ENCODE results near the gene RRAGB. TPM values are rescaled to one million over a fixed set of nuclear protein-coding genes. Genes with fewer than 3 reads are reported as not detected.

RRAGB gene
- total and polyA plus RNA-seq, 2 donors (not counting 1 experiment from before 2014, with no cell fraction given), result 21.3 to 31.4 TPM

DNA sequence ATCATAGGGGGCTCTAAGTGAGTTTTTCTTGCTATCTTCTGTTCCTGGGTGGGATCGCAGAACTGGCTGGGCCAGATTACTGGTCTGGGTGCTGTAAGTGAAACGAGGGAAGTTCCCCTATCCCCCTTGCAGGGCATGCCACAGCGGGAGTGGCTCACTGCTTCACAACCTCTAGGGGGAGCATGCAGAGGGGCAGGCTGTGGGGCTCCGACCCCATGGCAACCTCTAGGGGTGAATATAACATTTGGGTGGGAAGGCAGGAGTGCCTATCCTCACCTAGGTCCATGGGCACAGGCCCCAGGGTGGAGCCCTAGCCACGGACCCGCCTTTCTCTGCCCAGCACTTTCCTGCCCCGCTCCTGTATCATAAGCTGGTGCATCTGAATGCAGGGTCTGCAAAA, 1.7 kb upstream of the RRAGB start:
- Histone ChIP-seq H3K4me1 (ENCODE audit: control insufficient read depth in 2 of 2, insufficient read depth in 2 of 2, low read length in 2 of 2) (peaks cover 9 to 15% of the 10 kb centered on the region in 2 donors), H3K36me3 (replicated peaks in 1 of 2; ENCODE audit: control extremely low read depth in 1 of 2, control insufficient read depth in 1 of 2, extremely low read depth in 1 of 2, insufficient read depth in 2 of 2, low read length in 1 of 2) (peaks cover 0 to 11% of the 10 kb centered on the region in 2 experiments), H4K20me1 (ENCODE audit: control insufficient read depth, insufficient read depth, low read length, poor library complexity, severe bottlenecking) (no peaks in the 10 kb centered on the region), H3K9ac (ENCODE audit: low read length) (no peak overlapping the region), H3K27ac (ENCODE audit: low read length in 2 of 2) (no peak overlapping the region), H2AFZ (ENCODE audit: insufficient read depth, low read depth, low read length, poor library complexity, severe bottlenecking) (no peak overlapping the region), H3K9me3 (ENCODE audit: control extremely low read depth in 1 of 3, control insufficient read depth in 2 of 3, insufficient read depth in 1 of 3, low read length in 2 of 3) (no peaks in the 10 kb centered on the region), H3K27me3 (replicated peaks in 1 of 4; ENCODE audit: control extremely low read depth in 1 of 4, control insufficient read depth in 3 of 4, insufficient read depth in 4 of 4, low read length in 3 of 4) (no peaks in the 10 kb centered on the region), H3K4me3 (ENCODE audit: control extremely low read depth in 1 of 5, extremely low read depth in 1 of 5, insufficient read depth in 1 of 5, low read depth in 2 of 5, low read length in 4 of 5) (no peak overlapping the region), H3K79me2 (ENCODE audit: control insufficient read depth, insufficient read depth, low read length) (peaks cover 3% of the 10 kb centered on the region), H3K4me2 (replicated peaks; ENCODE audit: low read depth, low read length, poor library complexity, severe bottlenecking) (no peak overlapping the region)
- no peaks in the 10 kb centered on the region for H3K27me3 Mint-ChIP-seq
- TF ChIP-seq, protein P1, sequence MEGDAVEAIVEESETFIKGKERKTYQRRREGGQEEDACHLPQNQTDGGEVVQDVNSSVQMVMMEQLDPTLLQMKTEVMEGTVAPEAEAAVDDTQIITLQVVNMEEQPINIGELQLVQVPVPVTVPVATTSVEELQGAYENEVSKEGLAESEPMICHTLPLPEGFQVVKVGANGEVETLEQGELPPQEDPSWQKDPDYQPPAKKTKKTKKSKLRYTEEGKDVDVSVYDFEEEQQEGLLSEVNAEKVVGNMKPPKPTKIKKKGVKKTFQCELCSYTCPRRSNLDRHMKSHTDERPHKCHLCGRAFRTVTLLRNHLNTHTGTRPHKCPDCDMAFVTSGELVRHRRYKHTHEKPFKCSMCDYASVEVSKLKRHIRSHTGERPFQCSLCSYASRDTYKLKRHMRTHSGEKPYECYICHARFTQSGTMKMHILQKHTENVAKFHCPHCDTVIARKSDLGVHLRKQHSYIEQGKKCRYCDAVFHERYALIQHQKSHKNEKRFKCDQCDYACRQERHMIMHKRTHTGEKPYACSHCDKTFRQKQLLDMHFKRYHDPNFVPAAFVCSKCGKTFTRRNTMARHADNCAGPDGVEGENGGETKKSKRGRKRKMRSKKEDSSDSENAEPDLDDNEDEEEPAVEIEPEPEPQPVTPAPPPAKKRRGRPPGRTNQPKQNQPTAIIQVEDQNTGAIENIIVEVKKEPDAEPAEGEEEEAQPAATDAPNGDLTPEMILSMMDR (IDR thresholded peaks at IDR 0.05), result no peak
- no peak for TF ChIP-seq EZH2 (IDR thresholded peaks at IDR 0.05; ENCODE audit: borderline replicate concordance, insufficient read depth, low read depth, low read length, poor library complexity, severe bottlenecking)
- WGBS (ENCODE audit: insufficient coverage), result 92% methylated on average over 5 of the region's 7 CpGs
- no peak overlapping the region for H3K4me3 Mint-ChIP-seq
- intact Hi-C loops (cut with micrococcal nuclease), result loop anchor here (2.0 to 5.0 kb wide), 5 partner anchors 517 to 1674 kb away; partner anchors contain the start of genes KLF8, MAGED2, PHF8 and UBQLN2
- CTCF ChIA-PET, result no interaction called here
- POLR2A ChIA-PET, result no interaction called here
- peaks cover 17% of the 10 kb centered on the region for H3K4me1 Mint-ChIP-seq
- ATAC-seq (ENCODE audit: low read depth), result no peak
- DNase-seq, result peak; percentile 6
- no peak overlapping the region for H3K27ac Mint-ChIP-seq
- no peaks in the 10 kb centered on the region for H3K9me3 Mint-ChIP-seq (ENCODE audit: insufficient read depth)

DNA sequence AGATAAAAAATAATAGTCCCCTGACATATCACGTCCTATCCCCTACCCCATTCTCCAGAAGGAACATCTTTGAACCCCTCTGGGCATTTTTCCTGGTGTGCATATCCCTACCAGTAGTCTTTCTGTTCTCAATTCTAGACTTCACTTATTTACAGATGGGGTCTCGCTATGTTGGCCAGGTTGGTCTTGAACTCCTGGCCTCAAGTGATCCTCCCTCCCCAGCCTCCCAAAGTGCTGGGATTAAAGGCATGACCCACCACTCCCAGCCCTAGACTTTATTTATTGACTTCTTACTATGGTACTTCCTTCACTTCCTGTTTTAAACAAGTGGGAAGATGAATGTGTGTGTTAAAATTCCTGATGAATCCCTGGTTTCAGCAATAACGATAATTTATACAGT, 612 bp upstream of the RRAGB start:
- Histone ChIP-seq H3K4me1 (ENCODE audit: control insufficient read depth in 2 of 2, insufficient read depth in 2 of 2, low read length in 2 of 2) (peaks cover 9 to 15% of the 10 kb centered on the region in 2 donors), H3K36me3 (replicated peaks in 1 of 2; ENCODE audit: control extremely low read depth in 1 of 2, control insufficient read depth in 1 of 2, extremely low read depth in 1 of 2, insufficient read depth in 2 of 2, low read length in 1 of 2) (peaks cover 0 to 18% of the 10 kb centered on the region in 2 experiments), H3K9me3 (ENCODE audit: control extremely low read depth in 1 of 3, control insufficient read depth in 2 of 3, insufficient read depth in 1 of 3, low read length in 2 of 3) (no peaks in the 10 kb centered on the region), H3K79me2 (ENCODE audit: control insufficient read depth, insufficient read depth, low read length) (peaks cover 3% of the 10 kb centered on the region), H3K4me3 (ENCODE audit: control extremely low read depth in 1 of 5, extremely low read depth in 1 of 5, insufficient read depth in 1 of 5, low read depth in 2 of 5, low read length in 4 of 5) (peak overlapping the region; percentile 34 to 74 (median 67)), H4K20me1 (ENCODE audit: control insufficient read depth, insufficient read depth, low read length, poor library complexity, severe bottlenecking) (no peaks in the 10 kb centered on the region), H3K4me2 (replicated peaks; ENCODE audit: low read depth, low read length, poor library complexity, severe bottlenecking) (peak overlapping the region; percentile 74), H3K9ac (ENCODE audit: low read length) (peak overlapping the region; percentile 72), H3K27me3 (replicated peaks in 1 of 4; ENCODE audit: control extremely low read depth in 1 of 4, control insufficient read depth in 3 of 4, insufficient read depth in 4 of 4, low read length in 3 of 4) (no peaks in the 10 kb centered on the region), H2AFZ (ENCODE audit: insufficient read depth, low read depth, low read length, poor library complexity, severe bottlenecking) (peak overlapping the region; percentile 70), H3K27ac (ENCODE audit: low read length in 2 of 2) (peak overlapping the region; percentile 65 to 94)
- Mint-ChIP-seq H3K27me3 (no peaks in the 10 kb centered on the region), H3K27ac (peak overlapping the region; percentile 93), H3K4me3 (peak overlapping the region; percentile 91), H3K4me1 (peaks cover 25% of the 10 kb centered on the region), H3K9me3 (ENCODE audit: insufficient read depth) (no peaks in the 10 kb centered on the region)
- TF ChIP-seq, protein P1 (IDR thresholded peaks at IDR 0.05), result no peak
- no peak for TF ChIP-seq EZH2 (IDR thresholded peaks at IDR 0.05; ENCODE audit: borderline replicate concordance, insufficient read depth, low read depth, low read length, poor library complexity, severe bottlenecking)
- intact Hi-C loops (cut with micrococcal nuclease), result loop anchor here (1.0 to 5.0 kb wide), 9 partner anchors 70 to 1675 kb away; partner anchors contain the start of genes KLF8, MAGED2, PHF8 and UBQLN2
- ATAC-seq (ENCODE audit: low read depth) (no peak), DNase-seq (no peak)
- WGBS (ENCODE audit: insufficient coverage), result 100% methylated on average over 1 of the region's 3 CpGs
- ChIA-PET CTCF (interaction anchor here (0.9 to 2.2 kb wide), 9 partner anchors 20 to 1010 kb away, joined by 3 to 17 read pairs (median 4); partner anchors contain the start of gene USP51), POLR2A (interaction anchor here (1.2 to 1.6 kb wide), 3 partner anchors 228 to 1673 kb away, joined by 3 to 9 read pairs (median 6); partner anchors contain the start of genes PHF8 and USP51)
